H1 (cell line): ENCODE results near the gene LINGO4. TPM values are rescaled to one million over a fixed set of nuclear protein-coding genes. Genes with fewer than 3 reads are reported as not detected.

Experiments used
- CTCF ChIA-PET: fragments of 300-600 bp; sonication (Branson Sonifier 250); formaldehyde crosslinking; loops from one replicate; lab custom pipeline; 2021; ENCODE audit not compliant: partially characterized antibody; lab: Charles Lee
- POLR2A ChIA-PET: fragments of 300-600 bp; sonication (Branson Sonifier 250); formaldehyde crosslinking; loops from one replicate; lab custom pipeline; 2021; ENCODE audit warnings: inconsistent platforms; ENCODE audit not compliant: partially characterized antibody; lab: Charles Lee
- DNase-seq, 2 experiments: peaks; one replicate each; pipeline versions ENCODE4 v3.0.0 to v3.0.0-alpha.2; 2010 to 2022; ENCODE audit warnings: low spot score in 2 of 2, low read depth in 1 of 2, mixed read lengths in 1 of 2
- FAIRE-seq: peaks from 2 replicates; lab custom pipeline; 2011; peaks lifted over from hg19 to GRCh38; lab: Jason Lieb, UNC
- H2AFZ ChIP-seq: 2 replicates; pipeline ENCODE4 v1.8.1; 2012; ENCODE audit warnings: low read length, inconsistent platforms
- H2AK5ac ChIP-seq: 2 replicates; pipeline ENCODE4 v1.6.1; 2013; ENCODE audit warnings: low read depth, low read length
- H2BK120ac ChIP-seq: replicated peaks from 2 replicates; pipeline ENCODE3; 2013; ENCODE audit warnings: low read depth, low read length, inconsistent platforms
- H2BK12ac ChIP-seq: 2 replicates; pipeline ENCODE4 v1.6.1; 2013; ENCODE audit warnings: low read depth, low read length
- H2BK15ac ChIP-seq: 2 replicates; pipeline ENCODE4 v1.6.1; 2013; ENCODE audit warnings: low read length
- H2BK20ac ChIP-seq: 2 replicates; pipeline ENCODE4 v1.6.1; 2013; ENCODE audit warnings: low read length
- H2BK5ac ChIP-seq: 2 replicates; pipeline ENCODE4 v1.6.1; 2013; ENCODE audit warnings: low read depth, low read length
- H3K14ac ChIP-seq: 2 replicates; pipeline ENCODE4 v1.6.1; 2013; ENCODE audit warnings: inconsistent platforms; ENCODE audit not compliant: insufficient read length
- H3K18ac ChIP-seq: 2 replicates; pipeline ENCODE4 v1.6.1; 2013; ENCODE audit warnings: low read length; ENCODE audit errors: extremely low read depth
- H3K23ac ChIP-seq: 2 replicates; pipeline ENCODE4 v1.6.1; 2013; ENCODE audit warnings: inconsistent platforms; ENCODE audit not compliant: insufficient read length
- H3K23me2 ChIP-seq: 2 replicates; pipeline ENCODE4 v1.6.1; 2013; ENCODE audit warnings: low read depth, low read length
- H3K27ac ChIP-seq: 2 replicates; pipeline ENCODE4 v1.6.1; 2011; ENCODE audit warnings: low read depth, low read length, inconsistent platforms
- H3K27me3 ChIP-seq, 4 experiments: replicated peaks in 1 of 4; 1 replicate in 1 of 4; 2 replicates in 3 of 4; pipeline versions ENCODE4 v1.6.1 to v1.8.1; 2011 to 2013; ENCODE audit warnings: low read length in 3 of 4, mild to moderate bottlenecking in 3 of 4, inconsistent platforms in 2 of 4, mixed read lengths in 2 of 4, moderate library complexity in 1 of 4; ENCODE audit not compliant: control insufficient read depth in 3 of 4, insufficient read depth in 3 of 4; ENCODE audit errors: extremely low read depth in 1 of 4
- H3K36me3 ChIP-seq, 4 experiments: 2 replicates each; pipeline versions ENCODE4 v1.6.1 to v1.8.1; 2011 to 2013; ENCODE audit warnings: mild to moderate bottlenecking in 4 of 4, low read length in 3 of 4, moderate library complexity in 2 of 4, control low read depth in 1 of 4, inconsistent platforms in 1 of 4; ENCODE audit not compliant: insufficient read depth in 4 of 4, control insufficient read depth in 2 of 4
- H3K4ac ChIP-seq: replicated peaks from 2 replicates; pipeline ENCODE3; 2013; ENCODE audit warnings: low read length, low read depth, mixed read lengths, inconsistent platforms; ENCODE audit not compliant: insufficient read length
- H3K4me1 ChIP-seq, 4 experiments: replicated peaks in 1 of 4; 1 replicate in 1 of 4; 2 replicates in 3 of 4; pipeline versions ENCODE4 v1.6.1 to v1.8.1; 2011 to 2013; ENCODE audit warnings: low read length in 3 of 4, inconsistent platforms in 2 of 4, mixed read lengths in 1 of 4; ENCODE audit not compliant: insufficient read depth in 4 of 4, control insufficient read depth in 3 of 4
- H3K4me2 ChIP-seq, 2 experiments: 2 replicates each; pipeline versions ENCODE4 v1.6.1 to v1.8.1; 2011 to 2013; ENCODE audit warnings: low read depth in 2 of 2, low read length in 2 of 2, control low read depth in 1 of 2, inconsistent platforms in 1 of 2, mild to moderate bottlenecking in 1 of 2; ENCODE audit not compliant: insufficient read depth in 1 of 2
- H3K4me3 ChIP-seq, 4 experiments: fragments of 200-600, 300-600 bp in 1 of 4; sonication (generic), shearing (Covaris generic), sonication (Bioruptor Twin) in 1 of 4; 2 replicates each; pipeline versions ENCODE4 v1.5.1 to v1.8.1; 2011 to 2016; ENCODE audit warnings: low read length in 4 of 4, low read depth in 3 of 4, control low read depth in 2 of 4, inconsistent platforms in 2 of 4, mild to moderate bottlenecking in 2 of 4, mixed read lengths in 1 of 4, moderate library complexity in 1 of 4; ENCODE audit not compliant: insufficient read depth in 2 of 4; ENCODE audit errors: extremely low read depth in 1 of 4
- H3K56ac ChIP-seq: replicated peaks from 2 replicates; pipeline ENCODE3; 2013; ENCODE audit warnings: low read depth, mild to moderate bottlenecking, mixed read lengths, low read length, inconsistent platforms; ENCODE audit not compliant: insufficient read length
- H3K79me1 ChIP-seq: 2 replicates; pipeline ENCODE4 v1.6.1; 2013; ENCODE audit warnings: low read depth, low read length, control low read depth
- H3K79me2 ChIP-seq, 2 experiments: 2 replicates each; pipeline versions ENCODE4 v1.6.1 to v1.8.1; 2012 to 2013; ENCODE audit warnings: low read length in 2 of 2, mild to moderate bottlenecking in 2 of 2, inconsistent platforms in 1 of 2; ENCODE audit not compliant: insufficient read depth in 2 of 2, control insufficient read depth in 1 of 2
- H3K9ac ChIP-seq, 4 experiments: replicated peaks in 1 of 4; 1 replicate in 1 of 4; 2 replicates in 3 of 4; pipeline versions ENCODE4 v1.6.1 to v1.8.1; 2011 to 2013; ENCODE audit warnings: low read depth in 3 of 4, low read length in 3 of 4, control low read depth in 2 of 4, mild to moderate bottlenecking in 2 of 4, moderate library complexity in 2 of 4, inconsistent platforms in 1 of 4; ENCODE audit errors: extremely low read depth in 1 of 4
- H3K9me3 ChIP-seq, 2 experiments: 2 replicates each; pipeline versions ENCODE4 v1.6.1 to v1.8.1; 2012 to 2013; ENCODE audit warnings: mild to moderate bottlenecking in 2 of 2, moderate library complexity in 2 of 2, control low read depth in 1 of 2, inconsistent platforms in 1 of 2, low read depth in 1 of 2, low read length in 1 of 2, mixed read lengths in 1 of 2; ENCODE audit not compliant: insufficient read depth in 2 of 2
- H4K20me1 ChIP-seq, 2 experiments: replicated peaks in 1 of 2; 2 replicates each; pipeline versions ENCODE3 to v1.8.1; 2011 to 2013; ENCODE audit warnings: inconsistent platforms in 2 of 2, low read length in 2 of 2, mild to moderate bottlenecking in 1 of 2; ENCODE audit not compliant: insufficient read depth in 2 of 2, control insufficient read depth in 1 of 2
- H4K5ac ChIP-seq: 2 replicates; pipeline ENCODE4 v1.6.1; 2013; ENCODE audit warnings: low read length, low read depth, mixed read lengths, inconsistent platforms; ENCODE audit not compliant: insufficient read length
- H4K8ac ChIP-seq: 2 replicates; pipeline ENCODE4 v1.8.0; 2013; ENCODE audit warnings: mild to moderate bottlenecking, moderate library complexity, low read length, inconsistent platforms; ENCODE audit not compliant: insufficient read depth; ENCODE audit errors: extremely low read depth
- H4K91ac ChIP-seq: replicated peaks from 2 replicates; pipeline ENCODE3; 2013; ENCODE audit warnings: low read length, mixed read lengths, inconsistent platforms; ENCODE audit not compliant: insufficient read length
- EP300 ChIP-seq, 2 experiments: IDR thresholded peaks; 1 replicate in 1 of 2; 2 replicates in 1 of 2; pipeline ENCODE4 v1.6.1; 2011 to 2012; ENCODE audit warnings: low read depth in 2 of 2, low read length in 2 of 2, mild to moderate bottlenecking in 2 of 2, borderline replicate concordance in 1 of 2, inconsistent platforms in 1 of 2, moderate library complexity in 1 of 2
- HDAC2 ChIP-seq, 2 experiments: fragments of 300-600 bp in 1 of 2; sonication (generic) in 1 of 2; IDR thresholded peaks; 2 replicates each; pipeline ENCODE4 v1.6.1; 2011 to 2012; ENCODE audit warnings: low read depth in 2 of 2, low read length in 2 of 2, mild to moderate bottlenecking in 2 of 2, moderate library complexity in 2 of 2, borderline replicate concordance in 1 of 2, inconsistent platforms in 1 of 2
- WGBS, 2 experiments: shearing (Covaris generic) in 1 of 2; methylation state at CpG; one replicate each; pipeline versions ENCODE4 v1.1.6 to v1.1.7; 2013 to 2015; ENCODE audit warnings: low lambda C conversion rate in 2 of 2, mixed read lengths in 2 of 2, inconsistent platforms in 1 of 2, low coverage in 1 of 2, missing lambda C conversion rate in 1 of 2; ENCODE audit not compliant: insufficient replicate concordance in 2 of 2, insufficient coverage in 1 of 2, insufficient read length in 1 of 2; ENCODE audit errors: extremely low coverage in 1 of 2, missing lambda C conversion rate in 1 of 2; 5-methylcytosine and 5-hydroxymethylcytosine counted together
- polyA plus RNA-seq, 7 experiments: library from polyadenylated mRNA; depleted of rRNA in 3 of 7; stranded (reverse) in 5 of 7; unstranded in 2 of 7; fragments of >200 nt in 5 of 7; fragments of 200-250 nt in 2 of 7; gene quantifications; 1 replicate in 5 of 7; 2 replicates in 1 of 7; 4 replicates in 1 of 7; pipeline versions ENCODE4 v1.2.1 to v1.2.3, GENCODE V29; 2011 to 2013; ENCODE audit warnings: missing spikeins in 2 of 7, mixed read lengths in 2 of 7
- total RNA-seq: library from RNA; stranded (reverse); fragmentation: NEBNext Ultra II Directional; extraction: Animal tissue kit (Norgen Biotek cat#: 25700); gene quantifications from 2 replicates; pipeline ENCODE4 v1.2.1, GENCODE V29; 2021

Gene LINGO4
- total and polyA plus RNA-seq, 2 of the 8 experiments (the other 6 are each of a cell fraction or from before 2014, with no cell fraction given) = 0.03 TPM; not detected in 1

GRCh38 chr1:151831605-151832004, 26.4 kb upstream of the LINGO4 start, which contains the start of gene RORC:
Gene RORC (minus strand): TSS chr1:151831802. CDS start chr1:151831764, 38 bp downstream.
- FAIRE-seq (no peak), DNase-seq (no peak)
- Histone ChIP-seq H3K4me1 (peaks cover 12 to 30% (median 20%) of the 10 kb centered on the region in 4 experiments), H3K27me3 (no peaks in the 10 kb centered on the region; a peak in 3 of 7 replicates), H4K5ac (no peak within 1 kb of the TSS), H4K20me1 (no peaks in the 10 kb centered on the region), H3K4me3 (no peak within 1 kb of the TSS), H4K91ac (peak within 1 kb of the TSS; percentile 31), H2AK5ac (no peak within 1 kb of the TSS; the same call in 1 of the 2 replicates), H2BK20ac (no peak within 1 kb of the TSS; the same call in 1 of the 2 replicates), H3K27ac (no peak within 1 kb of the TSS), H3K79me2 (no peaks in the 10 kb centered on the region), H3K23me2 (peaks cover 5% of the 10 kb centered on the region; the same call in 1 of the 2 replicates), H3K14ac (no peak within 1 kb of the TSS), H2BK12ac (peak within 1 kb of the TSS; percentile 68; the same call in 1 of the 2 replicates), H3K9ac (no peak within 1 kb of the TSS), H2BK120ac (no peak within 1 kb of the TSS), H3K4me2 (peak within 1 kb of the TSS in 1 of 2 experiments; percentile 1; a peak in 2 of 4 replicates), H3K9me3 (no peaks in the 10 kb centered on the region), H3K4ac (no peak within 1 kb of the TSS), H4K8ac (peak within 1 kb of the TSS; percentile 79), H3K36me3 (no peaks in the 10 kb centered on the region), H2BK15ac (peak within 1 kb of the TSS; percentile 88; the same call in 1 of the 2 replicates), H2BK5ac (peak within 1 kb of the TSS; percentile 86; the same call in 1 of the 2 replicates), H3K56ac (no peak within 1 kb of the TSS), H3K18ac (peak within 1 kb of the TSS; percentile 71; the same call in 1 of the 2 replicates), H3K79me1 (no peaks in the 10 kb centered on the region), H3K23ac (no peak within 1 kb of the TSS), H2AFZ (no peak within 1 kb of the TSS)
- ChIA-PET POLR2A (no interaction called here), CTCF (interaction anchor here (1.7 kb wide), 1 partner anchor 138 kb away, joined by 8 read pairs; no protein-coding TSS in a partner anchor)
- WGBS, 2 experiments = 83% methylated on average over 2 of the region's 5 CpGs; no CpG with 5 or more reads in 1 of the 2 experiments
- TF ChIP-seq EP300 (IDR thresholded peaks at IDR 0.05; ENCODE audit: borderline replicate concordance in 1 of 2, low read depth in 2 of 2, low read length in 2 of 2) = no peak
- no peak for TF ChIP-seq HDAC2 (IDR thresholded peaks at IDR 0.05; ENCODE audit: borderline replicate concordance in 1 of 2, low read depth in 2 of 2, low read length in 2 of 2)
